Measurements from ENCODE around the gene CYRIA.

DNA sequence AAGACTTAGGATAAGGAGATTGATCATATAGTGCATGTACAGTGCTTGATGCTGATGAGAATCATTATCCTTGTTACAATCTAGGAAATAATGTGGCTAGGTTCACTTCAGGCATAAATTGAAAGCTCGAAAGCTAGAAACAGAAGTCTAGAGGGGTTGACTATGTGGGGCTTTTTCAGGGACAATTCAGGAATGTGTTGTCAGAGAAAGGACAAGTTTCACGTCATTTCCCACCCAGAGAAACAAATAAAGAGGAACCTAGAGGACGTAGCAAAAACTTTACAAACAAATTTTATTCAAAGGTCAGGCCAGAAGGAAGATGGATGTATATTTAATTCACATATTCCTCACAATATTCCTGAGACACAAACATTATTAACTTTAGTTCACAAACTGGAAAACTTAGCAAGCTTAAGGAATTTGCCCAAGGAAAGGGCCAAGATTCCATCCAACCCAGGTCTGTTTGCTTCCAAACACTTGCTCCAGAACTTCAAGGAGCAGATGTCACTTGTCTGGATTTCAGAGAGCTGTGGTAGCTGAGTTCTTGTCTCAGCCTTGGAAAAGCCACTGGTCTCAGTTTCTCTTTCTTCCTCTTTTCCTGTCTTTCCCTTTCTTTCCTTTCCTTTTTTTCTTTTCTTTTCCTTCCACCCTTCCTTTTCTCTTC, 7.4 kb downstream of the CYRIA start:
- TF ChIP-seq, protein P1, sequence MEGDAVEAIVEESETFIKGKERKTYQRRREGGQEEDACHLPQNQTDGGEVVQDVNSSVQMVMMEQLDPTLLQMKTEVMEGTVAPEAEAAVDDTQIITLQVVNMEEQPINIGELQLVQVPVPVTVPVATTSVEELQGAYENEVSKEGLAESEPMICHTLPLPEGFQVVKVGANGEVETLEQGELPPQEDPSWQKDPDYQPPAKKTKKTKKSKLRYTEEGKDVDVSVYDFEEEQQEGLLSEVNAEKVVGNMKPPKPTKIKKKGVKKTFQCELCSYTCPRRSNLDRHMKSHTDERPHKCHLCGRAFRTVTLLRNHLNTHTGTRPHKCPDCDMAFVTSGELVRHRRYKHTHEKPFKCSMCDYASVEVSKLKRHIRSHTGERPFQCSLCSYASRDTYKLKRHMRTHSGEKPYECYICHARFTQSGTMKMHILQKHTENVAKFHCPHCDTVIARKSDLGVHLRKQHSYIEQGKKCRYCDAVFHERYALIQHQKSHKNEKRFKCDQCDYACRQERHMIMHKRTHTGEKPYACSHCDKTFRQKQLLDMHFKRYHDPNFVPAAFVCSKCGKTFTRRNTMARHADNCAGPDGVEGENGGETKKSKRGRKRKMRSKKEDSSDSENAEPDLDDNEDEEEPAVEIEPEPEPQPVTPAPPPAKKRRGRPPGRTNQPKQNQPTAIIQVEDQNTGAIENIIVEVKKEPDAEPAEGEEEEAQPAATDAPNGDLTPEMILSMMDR (IDR thresholded peaks at IDR 0.05), result no peak
- TF ChIP-seq POLR2A (IDR thresholded peaks at IDR 0.05), result no peak
